A549 treated with ZK216348 at 1 μM for 4 hours (cell line): Measurements from ENCODE around the gene COIL. TPM values are rescaled to one million over a fixed set of nuclear protein-coding genes. Genes with fewer than 3 reads are reported as not detected.

Experiments used
- total RNA-seq: library from RNA; stranded (reverse); fragments of 200-300 nt; extraction: Qiagen RNA extraction; gene quantifications from 5 replicates; pipeline ENCODE4 v1.2.3, GENCODE V29; 2022; ENCODE audit warnings: low read depth

Gene COIL
- total RNA-seq = 14.9 to 21.2 TPM (median 17.9 TPM) in 5 replicates

GRCh38 chr17:56960596-56961538, at the start of gene COIL:
Gene COIL, minus strand, starts transcription at chr17:56961050. Its CDS starts 31 bp downstream, at chr17:56961019.

GRCh38 chr17:56977673-56978395, 17.0 kb upstream of the COIL start, which contains the start of gene SCPEP1:
Gene SCPEP1, plus strand, starts transcription at chr17:56978131. Its CDS starts 29 bp downstream, at chr17:56978160.

GRCh38 chr17:56913867-56914580, 46.8 kb downstream of the COIL start, which contains the start of gene TRIM25:
Gene TRIM25, minus strand, starts transcription at chr17:56914049. Its CDS starts 61 bp downstream, at chr17:56913988.

Other genes with a start within 250 kb of the COIL start
- 1.3 to 2.8 TPM (median 2.4 TPM) in 5 replicates for gene C17orf67, start 127.1 kb downstream of the COIL start, total RNA-seq
- 1.8 to 4.9 TPM (median 3.8 TPM) in 5 replicates for gene DGKE, start 126.9 kb downstream of the COIL start, total RNA-seq
- 55.7 to 81.4 TPM (median 66.0 TPM) in 5 replicates for gene TRIM25, start 47.0 kb downstream of the COIL start, total RNA-seq
- gene SCPEP1, start 17.1 kb upstream of the COIL start, total RNA-seq = 39.1 to 41.2 TPM (median 40.4 TPM) in 5 replicates
- gene AKAP1, start 124.2 kb upstream of the COIL start, total RNA-seq = 47.1 to 55.4 TPM (median 54.1 TPM) in 5 replicates